VCaP (cell line): Measurements from ENCODE around the gene TENM4.

Source experiments
- H3K27ac ChIP-seq: fragments of 450-650 bp; 2 replicates; pipeline ENCODE4 v1.5.1; 2017
- TF ChIP-seq, protein P1 (sequence below): fragments of 450-650 bp; conservative IDR thresholded peaks from 2 replicates; pipeline ENCODE4 v1.5.1; 2017; ENCODE audit warnings: mild to moderate bottlenecking, moderate library complexity

Gene TENM4

DNA sequence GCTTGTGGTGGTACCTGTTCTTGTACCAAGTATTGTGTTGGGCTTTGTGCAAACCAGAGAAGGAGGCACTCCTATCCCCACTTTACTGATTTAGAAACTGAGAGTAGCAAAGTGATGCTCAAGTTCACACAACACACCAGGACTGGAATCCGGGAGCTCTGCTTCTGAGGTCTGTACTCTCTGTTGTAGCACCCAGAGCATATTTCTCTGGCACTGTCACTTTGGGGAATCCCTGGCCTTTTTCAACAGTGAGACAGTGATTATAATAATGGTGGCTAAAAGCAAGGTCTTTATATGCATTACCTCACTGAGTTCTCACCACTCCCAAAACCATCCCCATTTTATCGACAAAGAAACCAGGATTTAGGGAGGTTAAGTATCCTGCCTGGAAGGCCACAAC, 362.4 kb downstream of the TENM4 start:
- no peak overlapping the region for H3K27ac ChIP-seq

DNA sequence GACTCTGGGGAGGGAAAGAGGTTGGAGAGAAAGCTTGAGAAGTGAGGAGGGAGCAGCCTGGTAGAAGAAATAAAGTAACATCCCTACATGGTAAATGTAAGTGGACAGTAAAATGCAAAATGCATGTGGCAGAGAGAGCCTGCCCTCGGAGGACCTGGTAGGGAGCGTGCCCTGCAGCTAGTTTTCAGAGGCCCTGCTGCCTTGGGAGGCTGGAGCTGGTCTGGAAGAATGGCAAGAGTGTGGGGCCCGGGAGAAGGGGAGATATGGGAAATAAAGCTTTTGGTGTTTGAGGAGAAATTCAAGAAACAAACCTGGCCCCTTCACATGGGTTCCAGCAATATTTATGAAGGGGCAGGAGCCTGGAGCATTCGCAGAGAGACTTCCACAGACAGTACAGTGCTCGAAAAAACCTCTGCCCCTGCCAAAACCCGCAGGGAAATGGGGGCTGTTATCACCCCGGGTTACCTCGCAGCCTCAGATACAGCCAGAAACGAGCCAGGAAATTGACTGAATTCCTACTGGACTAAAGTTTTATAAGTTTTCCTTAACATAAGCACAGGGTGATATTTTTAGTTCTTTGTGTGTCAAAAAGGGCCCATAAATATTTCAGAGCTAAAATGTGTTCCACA, 363.0 kb downstream of the TENM4 start:
- no peak overlapping the region for H3K27ac ChIP-seq
- TF ChIP-seq, protein P1, sequence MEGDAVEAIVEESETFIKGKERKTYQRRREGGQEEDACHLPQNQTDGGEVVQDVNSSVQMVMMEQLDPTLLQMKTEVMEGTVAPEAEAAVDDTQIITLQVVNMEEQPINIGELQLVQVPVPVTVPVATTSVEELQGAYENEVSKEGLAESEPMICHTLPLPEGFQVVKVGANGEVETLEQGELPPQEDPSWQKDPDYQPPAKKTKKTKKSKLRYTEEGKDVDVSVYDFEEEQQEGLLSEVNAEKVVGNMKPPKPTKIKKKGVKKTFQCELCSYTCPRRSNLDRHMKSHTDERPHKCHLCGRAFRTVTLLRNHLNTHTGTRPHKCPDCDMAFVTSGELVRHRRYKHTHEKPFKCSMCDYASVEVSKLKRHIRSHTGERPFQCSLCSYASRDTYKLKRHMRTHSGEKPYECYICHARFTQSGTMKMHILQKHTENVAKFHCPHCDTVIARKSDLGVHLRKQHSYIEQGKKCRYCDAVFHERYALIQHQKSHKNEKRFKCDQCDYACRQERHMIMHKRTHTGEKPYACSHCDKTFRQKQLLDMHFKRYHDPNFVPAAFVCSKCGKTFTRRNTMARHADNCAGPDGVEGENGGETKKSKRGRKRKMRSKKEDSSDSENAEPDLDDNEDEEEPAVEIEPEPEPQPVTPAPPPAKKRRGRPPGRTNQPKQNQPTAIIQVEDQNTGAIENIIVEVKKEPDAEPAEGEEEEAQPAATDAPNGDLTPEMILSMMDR: no peak

More for the DNA sequence above, 362.4 kb downstream of the TENM4 start:
- TF ChIP-seq, protein P1: no peak

GRCh38 chr11:79076526-79077115, 364.2 kb downstream of the TENM4 start:
- TF ChIP-seq, protein P1: peak; percentile 85
- no peak overlapping the region for H3K27ac ChIP-seq

DNA sequence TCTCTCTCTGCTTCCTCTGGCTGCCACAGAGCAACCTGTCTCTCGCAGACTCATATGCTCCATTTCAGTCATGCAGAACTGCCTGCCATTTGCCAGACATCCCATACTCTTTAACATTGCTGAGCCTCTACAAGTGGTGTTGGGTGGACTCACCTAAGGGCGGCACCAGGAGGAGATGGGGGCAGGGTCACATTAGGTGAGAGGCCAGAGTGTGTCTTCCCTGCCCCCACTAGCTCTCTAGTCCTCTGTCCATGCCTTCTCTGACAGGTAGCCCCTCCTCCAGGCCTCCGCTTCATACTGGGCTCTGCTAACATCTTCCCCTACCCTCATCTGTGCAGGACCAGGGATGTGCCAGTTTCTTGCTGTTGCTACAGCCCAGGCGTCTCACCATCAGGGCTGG, 366.3 kb downstream of the TENM4 start:
- no peak overlapping the region for H3K27ac ChIP-seq
- TF ChIP-seq, protein P1: no peak

GRCh38 chr11:79071190-79071589, 369.6 kb downstream of the TENM4 start:
- H3K27ac ChIP-seq: no peak overlapping the region
- TF ChIP-seq, protein P1: no peak

DNA sequence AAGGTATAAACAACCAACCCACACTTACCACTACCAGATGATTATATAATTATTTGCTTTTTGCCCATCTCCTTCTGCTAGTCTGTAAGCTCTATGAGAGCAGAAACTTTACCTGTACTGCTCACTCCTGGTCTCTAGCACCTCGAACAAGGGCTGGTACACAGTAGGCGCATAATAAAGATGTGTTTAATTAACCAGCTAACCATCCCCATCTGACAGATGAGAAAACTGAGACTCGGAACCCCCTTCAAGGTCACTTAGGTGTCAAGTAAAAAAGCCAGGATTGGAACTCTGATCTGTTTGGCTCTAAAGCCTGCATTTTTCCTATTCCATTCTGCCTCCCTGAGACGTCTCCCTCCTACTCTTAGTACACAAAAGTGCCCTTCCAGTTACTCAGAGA, 370.3 kb downstream of the TENM4 start:
- TF ChIP-seq, protein P1: no peak
- no peak overlapping the region for H3K27ac ChIP-seq

GRCh38 chr11:79069504-79069903, 371.3 kb downstream of the TENM4 start:
- TF ChIP-seq, protein P1: no peak
- H3K27ac ChIP-seq: no peak overlapping the region
